Subcutaneous abdominal adipose tissue (tissue), 5 donors: ENCODE data around the gene ICAM3.
"Not testable (repeated sequence)": the region's sequence is repeated elsewhere in the genome, so short reads cannot be mapped to it uniquely, and the experiment has no call there.

Experiments used
- H3K27ac ChIP-seq: one replicate; pipeline ENCODE4 v1.7.0; 2013; ENCODE audit warnings: low read depth, mild to moderate bottlenecking, inconsistent platforms, low read length, moderate library complexity
- H3K27me3 ChIP-seq, 5 donors: one replicate each; pipeline ENCODE4 v1.7.0; 2013; ENCODE audit warnings: low read length in 5 of 5, inconsistent platforms in 1 of 5; ENCODE audit not compliant: control insufficient read depth in 5 of 5, insufficient read depth in 4 of 5
- H3K36me3 ChIP-seq, 5 donors: one replicate each; pipeline ENCODE4 v1.7.0; 2013; ENCODE audit warnings: low read length in 5 of 5; ENCODE audit not compliant: control insufficient read depth in 5 of 5, insufficient read depth in 5 of 5
- H3K4me1 ChIP-seq, 5 donors: one replicate each; pipeline ENCODE4 v1.7.0; 2013; ENCODE audit warnings: low read length in 5 of 5, mild to moderate bottlenecking in 3 of 5, moderate library complexity in 1 of 5; ENCODE audit not compliant: control insufficient read depth in 5 of 5, insufficient read depth in 5 of 5
- H3K4me3 ChIP-seq, 5 donors: one replicate each; pipeline ENCODE4 v1.7.0; 2013; ENCODE audit warnings: low read length in 5 of 5, low read depth in 1 of 5
- H3K9ac ChIP-seq, 5 donors: one replicate each; pipeline ENCODE4 v1.7.0; 2013; ENCODE audit warnings: low read length in 5 of 5, mild to moderate bottlenecking in 4 of 5, moderate library complexity in 3 of 5
- H3K9me3 ChIP-seq, 5 donors: one replicate each; pipeline ENCODE4 v1.7.0; 2013; ENCODE audit warnings: low read length in 5 of 5; ENCODE audit not compliant: control insufficient read depth in 5 of 5
- donor health status: healthy.
- donor health status: healthy.
- donor health status: healthy.
- donor health status: healthy.
- donor health status: healthy.

ICAM3 gene

GRCh38 chr19:10368101-10368803 lies 28.8 kb upstream of the ICAM3 start:
- Histone ChIP-seq H3K27ac (no peak overlapping the region), H3K4me1 (no peaks in the 10 kb centered on the region), H3K27me3 (no peaks in the 10 kb centered on the region), H3K9me3 (no peaks in the 10 kb centered on the region), H3K4me3 (no peak overlapping the region), H3K36me3 (peaks cover 3 to 77% (median 58%) of the 10 kb centered on the region in 5 donors), H3K9ac (no peak overlapping the region)

- not testable (repeated sequence) for H3K9me3 ChIP-seq, H3K4me3 ChIP-seq, H3K9ac ChIP-seq, H3K27ac ChIP-seq, H3K27me3 ChIP-seq, H3K4me1 ChIP-seq
- peaks cover 3 to 86% (median 63%) of the 10 kb centered on the region in 5 donors for H3K36me3 ChIP-seq
Observed at GRCh38 chr19:10366950-10367512, 27.6 kb upstream of the ICAM3 start.

- H3K4me1 ChIP-seq: no peaks in the 10 kb centered on the region
- H3K27ac ChIP-seq: no peak overlapping the region
- H3K27me3 ChIP-seq: no peaks in the 10 kb centered on the region
- no peak overlapping the region for H3K9ac ChIP-seq
- H3K4me3 ChIP-seq: no peak overlapping the region
- no peaks in the 10 kb centered on the region for H3K9me3 ChIP-seq
- H3K36me3 ChIP-seq: peaks cover 0 to 91% (median 76%) of the 10 kb centered on the region in 5 donors
Observed at GRCh38 chr19:10365518-10365917, 26.1 kb upstream of the ICAM3 start.

- H3K4me3 ChIP-seq: no peak overlapping the region
- H3K36me3 ChIP-seq: peaks cover 0 to 93% (median 77%) of the 10 kb centered on the region in 5 donors
- H3K9ac ChIP-seq: no peak overlapping the region
Observed at GRCh38 chr19:10364644-10365043, 25.2 kb upstream of the ICAM3 start.

GRCh38 chr19:10363789-10364281 lies 24.4 kb upstream of the ICAM3 start:
- peaks cover 0 to 93% (median 78%) of the 10 kb centered on the region in 5 donors for H3K36me3 ChIP-seq
- H3K27ac ChIP-seq: no peak overlapping the region
- H3K4me1 ChIP-seq: no peaks in the 10 kb centered on the region
- H3K9ac ChIP-seq: peak overlapping the region in 1 of 5 donors; percentile 30
- no peaks in the 10 kb centered on the region for H3K9me3 ChIP-seq
- H3K27me3 ChIP-seq: no peaks in the 10 kb centered on the region
- H3K4me3 ChIP-seq: no peak overlapping the region

More at GRCh38 chr19:10364644-10365043, 25.2 kb upstream of the ICAM3 start:
- Histone ChIP-seq H3K9me3 (no peaks in the 10 kb centered on the region), H3K27me3 (no peaks in the 10 kb centered on the region), H3K4me1 (no peaks in the 10 kb centered on the region), H3K27ac (no peak overlapping the region)

GRCh38 chr19:10362259-10362658 lies 22.8 kb upstream of the ICAM3 start:
- H3K9me3 ChIP-seq: no peaks in the 10 kb centered on the region
- H3K4me1 ChIP-seq: no peaks in the 10 kb centered on the region
- H3K9ac ChIP-seq: no peak overlapping the region
- H3K27me3 ChIP-seq: no peaks in the 10 kb centered on the region
- H3K27ac ChIP-seq: no peak overlapping the region
- no peak overlapping the region for H3K4me3 ChIP-seq
- peaks cover 0 to 95% (median 82%) of the 10 kb centered on the region in 5 donors for H3K36me3 ChIP-seq

- H3K36me3 ChIP-seq: peaks cover 0 to 95% (median 81%) of the 10 kb centered on the region in 5 donors
- no peaks in the 10 kb centered on the region for H3K9me3 ChIP-seq
- H3K27ac ChIP-seq: no peak overlapping the region
- no peak overlapping the region for H3K4me3 ChIP-seq
- H3K27me3 ChIP-seq: no peaks in the 10 kb centered on the region
- no peak overlapping the region for H3K9ac ChIP-seq
- no peaks in the 10 kb centered on the region for H3K4me1 ChIP-seq
Observed at GRCh38 chr19:10361569-10362011, 22.2 kb upstream of the ICAM3 start.

- Histone ChIP-seq H3K27me3 (no peaks in the 10 kb centered on the region), H3K4me3 (no peak overlapping the region), H3K9ac (no peak overlapping the region), H3K36me3 (peaks cover 0 to 84% (median 53%) of the 10 kb centered on the region in 5 donors), H3K27ac (no peak overlapping the region), H3K4me1 (peaks cover 0 to 16% (median 13%) of the 10 kb centered on the region in 5 donors), H3K9me3 (no peaks in the 10 kb centered on the region)
Observed at GRCh38 chr19:10356431-10356830, 17.0 kb upstream of the ICAM3 start.

GRCh38 chr19:10353793-10354391 lies 14.5 kb upstream of the ICAM3 start:
- Histone ChIP-seq H3K4me1 (peaks cover 0 to 16% (median 13%) of the 10 kb centered on the region in 5 donors), H3K27me3 (no peaks in the 10 kb centered on the region), H3K36me3 (peaks cover 0 to 79% (median 49%) of the 10 kb centered on the region in 5 donors), H3K4me3 (peak overlapping the region in 2 of 5 donors; percentile 36 to 52), H3K9ac (no peak overlapping the region), H3K27ac (no peak overlapping the region), H3K9me3 (no peaks in the 10 kb centered on the region)
